Erythroblast (primary cell): ENCODE data around the gene ANO1.

Experiments
- GATA1 ChIP-seq: IDR thresholded peaks from 2 replicates; pipeline ENCODE4 v1.6.1; 2011; ENCODE audit warnings: low read depth, mild to moderate bottlenecking, control low read depth, low read length, moderate library complexity
- POLR2A ChIP-seq: IDR thresholded peaks from 2 replicates; pipeline ENCODE4 v1.6.1; 2011; ENCODE audit warnings: mild to moderate bottlenecking, low read length

- TF ChIP-seq POLR2A, result no peak
- TF ChIP-seq GATA1, result no peak
Measured at GRCh38 chr11:70230151-70230839, 152.2 kb downstream of the ANO1 start.
